Measurements from ENCODE around the gene THOC1.

Gene THOC1

GRCh38 chr18:286515-287310 is 18.9 kb upstream of the THOC1 start:
- in situ Hi-C loops (cut with HindIII; ENCODE audit: low sequenced_read_pairs) = no loop called here

- in situ Hi-C loops (cut with HindIII; ENCODE audit: low sequenced_read_pairs) = no loop called here
Measured at GRCh38 chr18:285817-286216, 18.0 kb upstream of the THOC1 start.

- in situ Hi-C loops (cut with HindIII; ENCODE audit: low sequenced_read_pairs) = no loop called here
Measured at GRCh38 chr18:275486-275885, 7.6 kb upstream of the THOC1 start.

GRCh38 chr18:274313-274712 is 6.5 kb upstream of the THOC1 start:
- in situ Hi-C loops (cut with HindIII; ENCODE audit: low sequenced_read_pairs) = no loop called here

GRCh38 chr18:273525-273924 is 5.7 kb upstream of the THOC1 start:
- in situ Hi-C loops (cut with HindIII; ENCODE audit: low sequenced_read_pairs) = no loop called here

GRCh38 chr18:272650-273049 is 4.8 kb upstream of the THOC1 start:
- in situ Hi-C loops (cut with HindIII; ENCODE audit: low sequenced_read_pairs) = no loop called here

GRCh38 chr18:269480-270095 is 1.7 kb upstream of the THOC1 start:
- in situ Hi-C loops (cut with HindIII; ENCODE audit: low sequenced_read_pairs) = no loop called here

GRCh38 chr18:267380-267687 is 513 bp downstream of the THOC1 start:
- in situ Hi-C loops (cut with HindIII; ENCODE audit: low sequenced_read_pairs) = no loop called here

- in situ Hi-C loops (cut with HindIII; ENCODE audit: low sequenced_read_pairs) = no loop called here
Measured at GRCh38 chr18:261398-262073, 6.3 kb downstream of the THOC1 start.

- in situ Hi-C loops (cut with HindIII; ENCODE audit: low sequenced_read_pairs) = no loop called here
Measured at GRCh38 chr18:260547-260946, 7.3 kb downstream of the THOC1 start.

- in situ Hi-C loops (cut with HindIII; ENCODE audit: low sequenced_read_pairs) = no loop called here
Measured at GRCh38 chr18:255171-255570, 12.7 kb downstream of the THOC1 start.

GRCh38 chr18:253121-253520 is 14.7 kb downstream of the THOC1 start:
- in situ Hi-C loops (cut with HindIII; ENCODE audit: low sequenced_read_pairs) = no loop called here

- in situ Hi-C loops (cut with HindIII; ENCODE audit: low sequenced_read_pairs) = no loop called here
Measured at GRCh38 chr18:251572-251971, 16.3 kb downstream of the THOC1 start.

- in situ Hi-C loops (cut with HindIII; ENCODE audit: low sequenced_read_pairs) = no loop called here
Measured at GRCh38 chr18:250685-251084, 17.2 kb downstream of the THOC1 start.

GRCh38 chr18:248053-248452 is 19.8 kb downstream of the THOC1 start:
- in situ Hi-C loops (cut with HindIII; ENCODE audit: low sequenced_read_pairs) = no loop called here

- in situ Hi-C loops (cut with HindIII; ENCODE audit: low sequenced_read_pairs) = no loop called here
Measured at GRCh38 chr18:245282-245847, 22.5 kb downstream of the THOC1 start.

- in situ Hi-C loops (cut with HindIII; ENCODE audit: low sequenced_read_pairs) = no loop called here
Measured at GRCh38 chr18:240175-240574, 27.7 kb downstream of the THOC1 start.

- in situ Hi-C loops (cut with HindIII; ENCODE audit: low sequenced_read_pairs) = no loop called here
Measured at GRCh38 chr18:231563-231962, 36.3 kb downstream of the THOC1 start.

- in situ Hi-C loops (cut with HindIII; ENCODE audit: low sequenced_read_pairs) = no loop called here
Measured at GRCh38 chr18:228586-228985, 39.3 kb downstream of the THOC1 start.

- in situ Hi-C loops (cut with HindIII; ENCODE audit: low sequenced_read_pairs) = no loop called here
Measured at GRCh38 chr18:227902-228301, 39.9 kb downstream of the THOC1 start.

GRCh38 chr18:227374-227773 is 40.5 kb downstream of the THOC1 start:
- in situ Hi-C loops (cut with HindIII; ENCODE audit: low sequenced_read_pairs) = no loop called here

GRCh38 chr18:225745-226144 is 42.1 kb downstream of the THOC1 start:
- in situ Hi-C loops (cut with HindIII; ENCODE audit: low sequenced_read_pairs) = no loop called here
